HepG2 (cell line): ENCODE measurements around the gene PPP1R7. TPM values are rescaled to one million over a fixed set of nuclear protein-coding genes. Genes with fewer than 3 reads are reported as not detected.
A peak's percentile ranks its signal among the peaks of the same experiment; 100 is the strongest.

ENCODE experiments used
- EP300 ChIP-seq, 3 experiments: sonication (generic) in 1 of 3; formaldehyde crosslinking in 1 of 3; IDR thresholded peaks; 2 replicates each; pipeline versions ENCODE4 v1.5.1 to v1.6.1; 2011 to 2020; ENCODE audit warnings: low read depth in 2 of 3, low read length in 2 of 3, borderline replicate concordance in 1 of 3, improper control_type of control experiment in 1 of 3, mild to moderate bottlenecking in 1 of 3, missing genetic modification reagents in 1 of 3, moderate library complexity in 1 of 3
- FOXA3 ChIP-seq: IDR thresholded peaks from 2 replicates; pipeline ENCODE4 v1.6.1; 2016; ENCODE audit warnings: missing genetic modification reagents, missing compliant biosample characterization
- GATAD2A ChIP-seq: IDR thresholded peaks from 2 replicates; pipeline ENCODE4 v1.6.1; 2016
- GPN1 ChIP-seq: sonication (generic); formaldehyde crosslinking; IDR thresholded peaks from 2 replicates; pipeline ENCODE4 v1.5.1; 2020; ENCODE audit warnings: missing genetic modification reagents, borderline replicate concordance
- HDAC2 ChIP-seq: sonication (generic); formaldehyde crosslinking; IDR thresholded peaks from 2 replicates; pipeline ENCODE4 v1.4.0; 2020; ENCODE audit warnings: missing genetic modification reagents
- MAFG ChIP-seq: sonication (generic); formaldehyde crosslinking; IDR thresholded peaks from 2 replicates; pipeline ENCODE4 v1.5.1; 2020; ENCODE audit warnings: mild to moderate bottlenecking, missing genetic modification reagents
- MED13 ChIP-seq: sonication (generic); formaldehyde crosslinking; IDR thresholded peaks from 2 replicates; pipeline ENCODE4 v1.5.0; 2020; ENCODE audit warnings: missing genetic modification reagents
- NFRKB ChIP-seq: fragments of 450-650 bp; IDR thresholded peaks from 2 replicates; pipeline ENCODE4 v1.6.1; 2017
- PAWR ChIP-seq: sonication (generic); formaldehyde crosslinking; IDR thresholded peaks from 2 replicates; pipeline ENCODE4 v1.4.0; 2020; ENCODE audit warnings: missing genetic modification reagents, mild to moderate bottlenecking, borderline replicate concordance
- PRDM15 ChIP-seq: sonication (generic); formaldehyde crosslinking; IDR thresholded peaks from 2 replicates; pipeline ENCODE4 v1.4.0; 2020; ENCODE audit warnings: missing genetic modification reagents
- SALL1 ChIP-seq: sonication (generic); formaldehyde crosslinking; IDR thresholded peaks from 2 replicates; pipeline ENCODE4 v1.8.0; 2022; ENCODE audit warnings: mild to moderate bottlenecking, missing genetic modification reagents
- SRSF4 ChIP-seq: fragments of 200-400 bp; formaldehyde crosslinking; IDR thresholded peaks from one replicate; pipeline ENCODE4 v1.6.1; 2018; ENCODE audit warnings: mild to moderate bottlenecking, low read depth, low read length, moderate library complexity; ENCODE audit not compliant: poor library complexity, severe bottlenecking
- TP53 ChIP-seq: sonication (generic); formaldehyde crosslinking; conservative IDR thresholded peaks from 2 replicates; pipeline ENCODE4 v1.4.0; 2020; ENCODE audit warnings: missing genetic modification reagents
- ZNF292 ChIP-seq: sonication (generic); formaldehyde crosslinking; IDR thresholded peaks from 2 replicates; pipeline ENCODE4 v1.8.1; 2022; ENCODE audit warnings: mild to moderate bottlenecking, low read depth, missing genetic modification reagents, borderline replicate concordance
- ZNF331 ChIP-seq: sonication (generic); formaldehyde crosslinking; IDR thresholded peaks from 2 replicates; pipeline ENCODE4 v1.4.0; 2020; ENCODE audit warnings: missing genetic modification reagents
- ZNF549 ChIP-seq: sonication (generic); formaldehyde crosslinking; IDR thresholded peaks from 2 replicates; pipeline ENCODE4 v1.5.0; 2020; ENCODE audit warnings: missing genetic modification reagents
- ZNF614 ChIP-seq: IDR thresholded peaks from 2 replicates; pipeline ENCODE4 v1.6.1; 2018; ENCODE audit warnings: missing biosample characterization, missing genetic modification reagents, inconsistent platforms, borderline replicate concordance
- ZNF615 ChIP-seq: sonication (generic); formaldehyde crosslinking; IDR thresholded peaks from 2 replicates; pipeline ENCODE4 v1.5.0; 2020; ENCODE audit warnings: mild to moderate bottlenecking, missing genetic modification reagents, borderline replicate concordance
- ZNF777 ChIP-seq: sonication (generic); formaldehyde crosslinking; IDR thresholded peaks from 2 replicates; pipeline ENCODE4 v1.4.0; 2020; ENCODE audit warnings: missing genetic modification reagents
- polyA plus RNA-seq, 8 experiments: library from polyadenylated mRNA; depleted of rRNA in 3 of 8; stranded (reverse) in 7 of 8; unstranded in 1 of 8; fragments of >200 nt; fragmentation: Illumina TruSeq in 4 of 8; extraction: Trizol in 4 of 8; gene quantifications; 2 replicates each; pipeline versions ENCODE4 v1.2.1 to v1.2.3, GENCODE V29; 2011 to 2016; ENCODE audit warnings: low read depth in 4 of 8, missing spikeins in 1 of 8, mixed read lengths in 1 of 8; ENCODE audit not compliant: insufficient read depth in 1 of 8
- total RNA-seq, 5 experiments: library from RNA; depleted of rRNA; stranded (reverse); fragments of >200 nt; fragmentation: Illumina TruSeq; extraction: Trizol; gene quantifications; 2 replicates each; pipeline ENCODE4 v1.2.3, GENCODE V29; 2016; ENCODE audit warnings: low read depth in 1 of 5
- TF ChIP-seq, protein P1 (sequence below): sonication (generic); formaldehyde crosslinking; conservative IDR thresholded peaks from 2 replicates; pipeline ENCODE4 v1.8.0; 2022; ENCODE audit warnings: missing genetic modification reagents
- TF ChIP-seq, protein P2 (sequence below): sonication (generic); formaldehyde crosslinking; IDR thresholded peaks from 2 replicates; pipeline ENCODE4 v1.9.0; 2021; ENCODE audit warnings: missing genetic modification reagents, borderline replicate concordance

Gene PPP1R7
- total and polyA plus RNA-seq, 2 of the 13 experiments (the other 11 are each of a cell fraction or from before 2014, with no cell fraction given): 33.3 to 67.9 TPM

GRCh38 chr2:241218131-241219029 is 68.1 kb downstream of the PPP1R7 start (continued):
- TF ChIP-seq, protein P1, sequence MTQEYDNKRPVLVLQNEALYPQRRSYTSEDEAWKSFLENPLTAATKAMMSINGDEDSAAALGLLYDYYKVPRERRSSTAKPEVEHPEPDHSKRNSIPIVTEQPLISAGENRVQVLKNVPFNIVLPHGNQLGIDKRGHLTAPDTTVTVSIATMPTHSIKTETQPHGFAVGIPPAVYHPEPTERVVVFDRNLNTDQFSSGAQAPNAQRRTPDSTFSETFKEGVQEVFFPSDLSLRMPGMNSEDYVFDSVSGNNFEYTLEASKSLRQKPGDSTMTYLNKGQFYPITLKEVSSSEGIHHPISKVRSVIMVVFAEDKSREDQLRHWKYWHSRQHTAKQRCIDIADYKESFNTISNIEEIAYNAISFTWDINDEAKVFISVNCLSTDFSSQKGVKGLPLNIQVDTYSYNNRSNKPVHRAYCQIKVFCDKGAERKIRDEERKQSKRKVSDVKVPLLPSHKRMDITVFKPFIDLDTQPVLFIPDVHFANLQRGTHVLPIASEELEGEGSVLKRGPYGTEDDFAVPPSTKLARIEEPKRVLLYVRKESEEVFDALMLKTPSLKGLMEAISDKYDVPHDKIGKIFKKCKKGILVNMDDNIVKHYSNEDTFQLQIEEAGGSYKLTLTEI (CRISPR knock-in tag): no peak
- TF ChIP-seq PAWR (CRISPR knock-in tag) (no peak), GPN1 (CRISPR knock-in tag) (0 out of 2 replicates have a peak, but pooled peaks have one; percentile 74), ZNF331 (CRISPR knock-in tag) (peak; percentile 80), SRSF4 (no peak), ZNF614 (no peak), TP53 (CRISPR knock-in tag) (no peak), GATAD2A (CRISPR knock-in tag) (peak; percentile 56), NFRKB (no peak), SALL1 (peak; percentile 66; the same call in 1 of the 2 replicates), PRDM15 (CRISPR knock-in tag) (no peak), HDAC2 (CRISPR knock-in tag) (peak; percentile 37; the same call in 1 of the 2 replicates), FOXA3 (CRISPR knock-in tag) (no peak; the same call in none of the 2 replicates), ZNF549 (CRISPR knock-in tag) (no peak), ZNF292 (CRISPR knock-in tag) (no peak), MAFG (no peak), ZNF777 (CRISPR knock-in tag) (peak; percentile 42; the same call in 1 of the 2 replicates), MED13 (CRISPR knock-in tag) (0 out of 2 replicates have a peak, but pooled peaks have one; percentile 70), EP300 (IDR thresholded peaks at IDR 0.05; ENCODE audit: low read depth in 2 of 2, low read length in 2 of 2) (no peak), EP300 (CRISPR knock-in tag; IDR thresholded peaks at IDR 0.05; ENCODE audit: borderline replicate concordance) (peak; percentile 11; the same call in 1 of the 2 replicates), ZNF615 (no peak)
- TF ChIP-seq, protein P2, sequence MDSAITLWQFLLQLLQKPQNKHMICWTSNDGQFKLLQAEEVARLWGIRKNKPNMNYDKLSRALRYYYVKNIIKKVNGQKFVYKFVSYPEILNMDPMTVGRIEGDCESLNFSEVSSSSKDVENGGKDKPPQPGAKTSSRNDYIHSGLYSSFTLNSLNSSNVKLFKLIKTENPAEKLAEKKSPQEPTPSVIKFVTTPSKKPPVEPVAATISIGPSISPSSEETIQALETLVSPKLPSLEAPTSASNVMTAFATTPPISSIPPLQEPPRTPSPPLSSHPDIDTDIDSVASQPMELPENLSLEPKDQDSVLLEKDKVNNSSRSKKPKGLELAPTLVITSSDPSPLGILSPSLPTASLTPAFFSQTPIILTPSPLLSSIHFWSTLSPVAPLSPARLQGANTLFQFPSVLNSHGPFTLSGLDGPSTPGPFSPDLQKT (CRISPR knock-in tag): no peak
